Mesenchymal stem cell (in vitro differentiated cells and primary cell): ENCODE results near the gene TEP1.

ENCODE experiments used
- DNase-seq: peaks from one replicate; pipeline ENCODE4 v3.0.0-alpha.2; 2013
- H2AFZ ChIP-seq: one replicate; pipeline ENCODE4 v1.6.1; 2013; ENCODE audit warnings: low read depth, mild to moderate bottlenecking, control low read depth, inconsistent platforms, low read length, moderate library complexity
- H2AK5ac ChIP-seq: 2 replicates; pipeline ENCODE4 v1.6.1; 2013; ENCODE audit warnings: low read length, moderate library complexity, mild to moderate bottlenecking, inconsistent platforms; ENCODE audit not compliant: severe bottlenecking
- H2BK120ac ChIP-seq: one replicate; pipeline ENCODE4 v1.6.1; 2013; ENCODE audit warnings: low read depth, mild to moderate bottlenecking, inconsistent platforms, low read length, moderate library complexity
- H2BK12ac ChIP-seq, 2 experiments: one replicate each; pipeline ENCODE4 v1.6.1; 2013; ENCODE audit warnings: inconsistent platforms in 2 of 2, low read length in 2 of 2, mild to moderate bottlenecking in 2 of 2, moderate library complexity in 2 of 2, control low read depth in 1 of 2
- H2BK15ac ChIP-seq: one replicate; pipeline ENCODE4 v1.6.1; 2013; ENCODE audit warnings: mild to moderate bottlenecking, low read depth, inconsistent platforms; ENCODE audit not compliant: poor library complexity, severe bottlenecking
- H2BK5ac ChIP-seq: 2 replicates; pipeline ENCODE4 v1.6.1; 2013; ENCODE audit warnings: low read depth, mild to moderate bottlenecking, low read length, control low read depth, inconsistent platforms; ENCODE audit not compliant: poor library complexity, severe bottlenecking
- H3K14ac ChIP-seq, 2 experiments: one replicate each; pipeline ENCODE4 v1.6.1; 2013; ENCODE audit warnings: inconsistent platforms in 2 of 2, low read length in 2 of 2, control low read depth in 1 of 2, mild to moderate bottlenecking in 1 of 2, moderate library complexity in 1 of 2
- H3K18ac ChIP-seq, 2 experiments: one replicate each; pipeline ENCODE4 v1.6.1; 2013; ENCODE audit warnings: inconsistent platforms in 2 of 2, low read length in 2 of 2, control low read depth in 1 of 2, low read depth in 1 of 2, mild to moderate bottlenecking in 1 of 2
- H3K23ac ChIP-seq, 2 experiments: one replicate each; pipeline ENCODE4 v1.6.1; 2013; ENCODE audit warnings: inconsistent platforms in 2 of 2, low read length in 2 of 2, mild to moderate bottlenecking in 2 of 2, moderate library complexity in 2 of 2, control low read depth in 1 of 2
- H3K27ac ChIP-seq: 2 replicates; pipeline ENCODE4 v1.5.1; 2013; ENCODE audit warnings: mild to moderate bottlenecking, moderate library complexity, low read length, control low read depth, inconsistent platforms; ENCODE audit not compliant: poor library complexity, severe bottlenecking
- H3K27me3 ChIP-seq, 2 experiments: 2 replicates each; pipeline versions ENCODE4 v1.6.1 to v1.7.0; 2013; ENCODE audit warnings: low read length in 2 of 2, mild to moderate bottlenecking in 2 of 2, moderate library complexity in 2 of 2, control low read depth in 1 of 2, inconsistent platforms in 1 of 2; ENCODE audit not compliant: control insufficient read depth in 1 of 2, insufficient read depth in 1 of 2
- H3K36me3 ChIP-seq, 2 experiments: 2 replicates each; pipeline versions ENCODE4 v1.6.1 to v1.7.0; 2013; ENCODE audit warnings: low read length in 2 of 2, control low read depth in 1 of 2, inconsistent platforms in 1 of 2, low read depth in 1 of 2, mild to moderate bottlenecking in 1 of 2; ENCODE audit not compliant: insufficient read depth in 2 of 2, control insufficient read depth in 1 of 2
- H3K4ac ChIP-seq, 2 experiments: one replicate each; pipeline ENCODE4 v1.6.1; 2013; ENCODE audit warnings: inconsistent platforms in 2 of 2, low read length in 2 of 2, mild to moderate bottlenecking in 2 of 2, moderate library complexity in 2 of 2, control low read depth in 1 of 2, low read depth in 1 of 2
- H3K4me1 ChIP-seq: 2 replicates; pipeline ENCODE4 v1.6.1; 2013; ENCODE audit warnings: low read depth, low read length, control low read depth; ENCODE audit not compliant: control insufficient read depth, insufficient read depth
- H3K4me2 ChIP-seq: 2 replicates; pipeline ENCODE4 v1.6.1; 2013; ENCODE audit warnings: low read length, mild to moderate bottlenecking, inconsistent platforms; ENCODE audit not compliant: poor library complexity, severe bottlenecking
- H3K4me3 ChIP-seq, 2 experiments: 2 replicates each; pipeline versions ENCODE4 v1.5.1 to v1.7.0; 2013; ENCODE audit warnings: low read length in 2 of 2, mild to moderate bottlenecking in 2 of 2, control low read depth in 1 of 2, low read depth in 1 of 2; ENCODE audit not compliant: insufficient read depth in 1 of 2
- H3K79me1 ChIP-seq: replicated peaks from 2 replicates; pipeline ENCODE4 v1.6.1; 2013; ENCODE audit warnings: mild to moderate bottlenecking, control low read depth, low read length, inconsistent platforms; ENCODE audit not compliant: poor library complexity, severe bottlenecking
- H3K9ac ChIP-seq: 2 replicates; pipeline ENCODE4 v1.7.0; 2013; ENCODE audit warnings: mild to moderate bottlenecking, low read length, moderate library complexity
- H3K9me3 ChIP-seq: 2 replicates; pipeline ENCODE4 v1.7.0; 2013; ENCODE audit warnings: mild to moderate bottlenecking, low read length; ENCODE audit not compliant: control insufficient read depth
- H4K8ac ChIP-seq: one replicate; pipeline ENCODE4 v1.6.1; 2013; ENCODE audit warnings: inconsistent platforms, mild to moderate bottlenecking, low read length, moderate library complexity
- H4K91ac ChIP-seq: one replicate; pipeline ENCODE4 v1.6.1; 2013; ENCODE audit warnings: mild to moderate bottlenecking, low read length, inconsistent platforms
- WGBS: methylation state at CpG from one replicate; pipeline ENCODE4 v1.1.7; 2013; ENCODE audit warnings: mixed read lengths; 5-methylcytosine and 5-hydroxymethylcytosine counted together

The TEP1 gene

DNA sequence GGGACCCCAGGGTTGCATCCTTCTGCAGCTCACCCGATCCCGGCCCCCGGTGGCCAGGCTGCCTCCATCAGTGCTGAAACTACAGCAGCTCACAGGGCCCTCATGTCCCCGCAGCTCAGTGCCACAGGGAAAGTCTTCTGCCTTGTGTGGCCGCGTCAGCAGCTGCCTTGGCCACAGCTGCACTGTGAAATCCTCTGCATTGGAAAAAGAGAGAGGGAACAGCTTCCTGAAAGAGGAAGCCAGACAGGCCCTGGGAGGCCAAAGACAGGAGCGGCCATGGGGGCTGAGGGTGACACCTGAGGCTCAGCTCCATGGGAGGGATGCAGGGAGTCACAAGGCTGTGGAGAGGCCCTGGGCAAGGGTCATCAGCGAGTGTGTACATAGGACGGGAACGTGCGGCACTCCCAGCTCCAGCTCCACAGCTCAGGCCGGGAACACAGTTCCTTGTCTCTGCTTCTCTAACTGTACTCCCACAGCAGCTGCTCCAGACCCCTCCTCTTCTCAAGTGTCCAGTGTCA lies 37.2 kb downstream of the TEP1 start:
- H3K9ac ChIP-seq: no peak overlapping the region
- H3K14ac ChIP-seq: no peak overlapping the region
- H3K4ac ChIP-seq: no peak overlapping the region
- H3K27ac ChIP-seq: no peak overlapping the region
- no peak overlapping the region for H3K4me3 ChIP-seq
- no peak overlapping the region for H2AFZ ChIP-seq
- H2AK5ac ChIP-seq: no peak overlapping the region
- no peaks in the 10 kb centered on the region for H3K27me3 ChIP-seq
- H3K36me3 ChIP-seq: peaks cover 74 to 95% of the 10 kb centered on the region in 2 experiments
- no peak overlapping the region for H2BK120ac ChIP-seq
- H3K79me1 ChIP-seq: peaks cover 2% of the 10 kb centered on the region
- no peak overlapping the region for H2BK15ac ChIP-seq
- no peak overlapping the region for H2BK5ac ChIP-seq
- H4K8ac ChIP-seq: no peak overlapping the region
- no peaks in the 10 kb centered on the region for H3K4me1 ChIP-seq
- DNase-seq: no peak
- H3K23ac ChIP-seq: no peak overlapping the region
- H3K4me2 ChIP-seq: no peak overlapping the region
- no peak overlapping the region for H3K18ac ChIP-seq
- no peak overlapping the region for H2BK12ac ChIP-seq
- no peak overlapping the region for H4K91ac ChIP-seq
- WGBS: 98% methylated on average over 12 of the region's 12 CpGs
- no peaks in the 10 kb centered on the region for H3K9me3 ChIP-seq

DNA sequence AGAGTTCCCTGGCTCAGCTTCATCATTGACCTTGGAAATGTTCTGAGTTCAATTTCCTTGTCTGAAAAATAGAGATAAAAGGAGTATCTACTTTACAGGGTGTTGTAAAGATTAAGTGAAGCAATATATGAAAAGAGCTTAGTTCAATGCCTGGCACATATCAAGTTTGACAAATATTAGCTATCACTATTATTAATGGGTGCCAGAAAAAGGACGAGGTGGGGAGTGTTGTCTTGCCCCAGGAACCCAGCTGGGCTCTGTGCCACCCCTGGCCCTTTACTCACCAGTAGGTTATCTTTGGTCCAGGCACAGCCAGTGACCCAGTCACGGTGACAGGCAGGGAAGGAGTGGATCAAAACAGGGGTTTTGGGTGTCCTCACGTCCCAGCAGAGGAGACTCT lies 37.8 kb downstream of the TEP1 start:
- no peak overlapping the region for H3K14ac ChIP-seq
- H3K9me3 ChIP-seq: no peaks in the 10 kb centered on the region
- no peaks in the 10 kb centered on the region for H3K27me3 ChIP-seq
- H3K4me2 ChIP-seq: no peak overlapping the region
- H2BK5ac ChIP-seq: no peak overlapping the region
- no peak overlapping the region for H3K9ac ChIP-seq
- no peaks in the 10 kb centered on the region for H3K4me1 ChIP-seq
- no peak overlapping the region for H2BK12ac ChIP-seq
- no peak overlapping the region for H3K27ac ChIP-seq
- H2BK120ac ChIP-seq: no peak overlapping the region
- H4K8ac ChIP-seq: no peak overlapping the region
- no peak overlapping the region for H2AK5ac ChIP-seq
- 98% methylated on average over 3 of the region's 3 CpGs for WGBS
- no peak overlapping the region for H4K91ac ChIP-seq
- no peak overlapping the region for H3K4ac ChIP-seq
- peaks cover 4% of the 10 kb centered on the region for H3K79me1 ChIP-seq
- no peak overlapping the region for H2BK15ac ChIP-seq
- no peak overlapping the region for H3K23ac ChIP-seq
- no peak overlapping the region for H3K18ac ChIP-seq
- no peak overlapping the region for H2AFZ ChIP-seq
- no peak for DNase-seq
- H3K36me3 ChIP-seq: peaks cover 69 to 95% of the 10 kb centered on the region in 2 experiments
- H3K4me3 ChIP-seq: no peak overlapping the region

GRCh38 chr14:20372796-20373195 lies 40.5 kb downstream of the TEP1 start:
- no peak overlapping the region for H4K91ac ChIP-seq
- H3K4ac ChIP-seq: no peak overlapping the region
- H2AK5ac ChIP-seq: no peak overlapping the region
- H2BK5ac ChIP-seq: no peak overlapping the region
- peaks cover 61 to 91% of the 10 kb centered on the region in 2 experiments for H3K36me3 ChIP-seq
- no peak overlapping the region for H2AFZ ChIP-seq
- no peak overlapping the region for H3K4me3 ChIP-seq
- H3K4me1 ChIP-seq: no peaks in the 10 kb centered on the region
- H3K18ac ChIP-seq: no peak overlapping the region
- no peak overlapping the region for H3K4me2 ChIP-seq
- no peak overlapping the region for H2BK120ac ChIP-seq
- no peak overlapping the region for H2BK15ac ChIP-seq
- no peak overlapping the region for H3K23ac ChIP-seq
- no peaks in the 10 kb centered on the region for H3K9me3 ChIP-seq
- H3K27ac ChIP-seq: no peak overlapping the region
- no peaks in the 10 kb centered on the region for H3K27me3 ChIP-seq
- H3K9ac ChIP-seq: no peak overlapping the region
- WGBS: 80% methylated on average over 5 of the region's 5 CpGs
- peaks cover 4% of the 10 kb centered on the region for H3K79me1 ChIP-seq
- H4K8ac ChIP-seq: no peak overlapping the region
- no peak for DNase-seq
- no peak overlapping the region for H2BK12ac ChIP-seq
- no peak overlapping the region for H3K14ac ChIP-seq

GRCh38 chr14:20365928-20366327 lies 47.4 kb downstream of the TEP1 start:
- Histone ChIP-seq H2AFZ (no peak overlapping the region), H2BK120ac (no peak overlapping the region), H3K9ac (no peak overlapping the region), H3K14ac (no peak overlapping the region), H3K23ac (no peak overlapping the region), H4K91ac (no peak overlapping the region), H2AK5ac (no peak overlapping the region), H3K18ac (no peak overlapping the region), H3K9me3 (no peaks in the 10 kb centered on the region), H3K4me1 (no peaks in the 10 kb centered on the region), H3K4ac (no peak overlapping the region), H3K36me3 (peaks cover 24 to 78% of the 10 kb centered on the region in 2 experiments), H4K8ac (no peak overlapping the region), H3K4me3 (no peak overlapping the region), H3K4me2 (no peak overlapping the region), H2BK15ac (no peak overlapping the region), H2BK12ac (no peak overlapping the region), H3K27me3 (no peaks in the 10 kb centered on the region), H2BK5ac (no peak overlapping the region), H3K79me1 (peaks cover 1% of the 10 kb centered on the region), H3K27ac (no peak overlapping the region)
- DNase-seq: no peak
